ENCODE results near the gene MAP1LC3C. TPM values are rescaled to one million over a fixed set of nuclear protein-coding genes. Genes with fewer than 3 reads are reported as not detected.
A peak's percentile ranks its signal among the peaks of the same experiment; 100 is the strongest.

The MAP1LC3C gene
- 10 to 100 TPM in 2 of 4 donors, 1 to 10 TPM in 2; 3.5 to 32.6 (median 9.7) TPM for total RNA-seq

GRCh38 chr1:241999026-241999425 is at the start of gene MAP1LC3C:
Gene MAP1LC3C, minus strand, starts transcription at chr1:241999098. Its CDS starts 90 bp downstream, at chr1:241999008.
- Histone ChIP-seq H3K4me3 (peak within 1 kb of the TSS in 1 of 2 donors; percentile 30), H3K4me1 (peaks cover 0 to 12% (median 0%) of the 10 kb centered on the region in 3 donors), H3K36me3 (no peaks in the 10 kb centered on the region), H3K27me3 (peaks cover 5% of the 10 kb centered on the region), H3K9me3 (no peaks in the 10 kb centered on the region), H3K27ac (peak within 1 kb of the TSS in 3 of 4 donors; percentile 46 to 65 (median 60))
- 31 to 39% methylated on average over 2 to 3 of the region's 4 CpGs for WGBS, 2 donors (ENCODE audit: low coverage in 1 of 2)
- TF ChIP-seq POLR2AphosphoS5 (IDR thresholded peaks at IDR 0.05) (no peak), CTCF (IDR thresholded peaks at IDR 0.05) (no peak), EP300 (IDR thresholded peaks at IDR 0.05) (no peak), POLR2A (IDR thresholded peaks at IDR 0.05) (no peak)
- ATAC-seq = no peak

- no peaks in the 10 kb centered on the region for H3K4me1 ChIP-seq
- 36 to 37% methylated on average over 3 of the region's 3 CpGs for WGBS, 2 donors (ENCODE audit: low coverage in 1 of 2)
- H3K36me3 ChIP-seq = no peaks in the 10 kb centered on the region
- H3K4me3 ChIP-seq = no peak overlapping the region
- H3K9me3 ChIP-seq = peaks cover 0 to 9% (median 0%) of the 10 kb centered on the region in 3 donors
- no peak for ATAC-seq
- H3K27me3 ChIP-seq = no peaks in the 10 kb centered on the region
- TF ChIP-seq CTCF (IDR thresholded peaks at IDR 0.05) = no peak
- no peak for TF ChIP-seq EP300 (IDR thresholded peaks at IDR 0.05)
- TF ChIP-seq POLR2A (IDR thresholded peaks at IDR 0.05) = no peak
- TF ChIP-seq POLR2AphosphoS5 (IDR thresholded peaks at IDR 0.05) = no peak
- no peak overlapping the region for H3K27ac ChIP-seq
Measured at GRCh38 chr1:242043165-242043564, 44.3 kb upstream of the MAP1LC3C start.

GRCh38 chr1:242034392-242034791 is 35.5 kb upstream of the MAP1LC3C start:
- TF ChIP-seq POLR2A (IDR thresholded peaks at IDR 0.05) (no peak), POLR2AphosphoS5 (IDR thresholded peaks at IDR 0.05) (no peak), EP300 (IDR thresholded peaks at IDR 0.05) (no peak), CTCF (IDR thresholded peaks at IDR 0.05) (no peak)
- Histone ChIP-seq H3K27ac (no peak overlapping the region), H3K9me3 (no peaks in the 10 kb centered on the region), H3K4me3 (no peak overlapping the region), H3K27me3 (no peaks in the 10 kb centered on the region), H3K4me1 (no peaks in the 10 kb centered on the region), H3K36me3 (no peaks in the 10 kb centered on the region)
- WGBS, 2 donors (ENCODE audit: low coverage in 1 of 2) = 86 to 95% methylated on average over 4 to 5 of the region's 5 CpGs
- no peak for ATAC-seq

- H3K27ac ChIP-seq = no peak overlapping the region
Measured at GRCh38 chr1:242033447-242033846, 34.5 kb upstream of the MAP1LC3C start.

More at GRCh38 chr1:242033447-242033846, 34.5 kb upstream of the MAP1LC3C start:
- WGBS, 2 donors (ENCODE audit: low coverage in 1 of 2) = 43 to 52% methylated on average over 4 of the region's 4 CpGs
- Histone ChIP-seq H3K27me3 (no peaks in the 10 kb centered on the region), H3K4me1 (no peaks in the 10 kb centered on the region), H3K9me3 (no peaks in the 10 kb centered on the region), H3K36me3 (no peaks in the 10 kb centered on the region), H3K4me3 (no peak overlapping the region)
- ATAC-seq = no peak
- no peak for TF ChIP-seq CTCF (IDR thresholded peaks at IDR 0.05)
- no peak for TF ChIP-seq POLR2AphosphoS5 (IDR thresholded peaks at IDR 0.05)
- no peak for TF ChIP-seq POLR2A (IDR thresholded peaks at IDR 0.05)
- no peak for TF ChIP-seq EP300 (IDR thresholded peaks at IDR 0.05)

Data from gastroesophageal sphincter (tissue), 4 donors.